Activated CD8-positive, alpha-beta memory T cell treated with anti-CD3 and anti-CD28 coated beads, Interleukin-2, amount 50 U/mL, for 24 hours (primary cell): ENCODE measurements around the gene RCBTB1.
A peak's percentile ranks its signal among the peaks of the same experiment; 100 is the strongest.

Experiments
- DNase-seq: peaks from one replicate; pipeline ENCODE4 v3.0.0-alpha.2; 2020; ENCODE audit errors: extremely low read depth

RCBTB1 gene

DNA sequence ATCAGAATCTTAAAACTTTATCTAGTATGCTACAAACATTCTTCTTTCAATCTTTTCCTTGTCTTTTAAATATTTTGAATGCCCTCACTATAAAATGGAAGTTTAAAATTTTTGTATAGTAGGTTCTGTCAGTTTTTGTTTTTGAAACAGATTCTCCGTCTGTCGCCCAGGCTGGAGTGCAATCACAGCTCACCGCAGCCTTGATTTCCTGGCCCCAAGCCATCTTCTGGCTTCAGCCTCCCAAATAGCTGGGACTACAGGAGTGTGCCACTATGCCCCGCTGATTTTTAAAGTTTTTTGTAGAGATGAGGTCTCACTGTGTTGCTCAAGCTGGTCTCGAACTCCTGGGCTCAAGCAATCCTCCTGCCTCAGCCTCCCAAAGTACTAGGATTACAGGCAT lies 68.9 kb downstream of the RCBTB1 start:
- DNase-seq: no peak

- no peak for DNase-seq
Measured at GRCh38 chr13:49512578-49512977, 72.8 kb downstream of the RCBTB1 start.

DNA sequence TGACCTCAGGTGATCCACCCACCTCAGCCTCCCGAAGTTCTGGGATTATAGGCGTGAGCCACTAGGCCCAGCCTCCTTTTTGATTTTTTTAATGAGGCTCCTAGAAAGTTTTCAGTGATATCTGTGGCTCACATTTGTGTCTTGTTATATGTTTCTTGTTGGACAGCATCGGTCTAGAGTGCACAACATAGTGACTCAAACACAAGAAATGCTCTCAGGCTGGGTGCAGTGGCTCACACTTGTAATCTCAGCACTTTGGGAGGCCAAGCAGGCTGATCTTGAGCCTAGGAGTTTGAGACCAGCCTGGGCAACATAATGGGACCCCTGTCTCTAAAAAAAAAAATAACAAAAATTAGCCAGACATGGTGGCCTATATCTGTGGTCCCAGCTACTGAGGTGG lies 81.4 kb downstream of the RCBTB1 start:
- no peak for DNase-seq

- DNase-seq: no peak
Measured at GRCh38 chr13:49502954-49503353, 82.4 kb downstream of the RCBTB1 start.

DNA sequence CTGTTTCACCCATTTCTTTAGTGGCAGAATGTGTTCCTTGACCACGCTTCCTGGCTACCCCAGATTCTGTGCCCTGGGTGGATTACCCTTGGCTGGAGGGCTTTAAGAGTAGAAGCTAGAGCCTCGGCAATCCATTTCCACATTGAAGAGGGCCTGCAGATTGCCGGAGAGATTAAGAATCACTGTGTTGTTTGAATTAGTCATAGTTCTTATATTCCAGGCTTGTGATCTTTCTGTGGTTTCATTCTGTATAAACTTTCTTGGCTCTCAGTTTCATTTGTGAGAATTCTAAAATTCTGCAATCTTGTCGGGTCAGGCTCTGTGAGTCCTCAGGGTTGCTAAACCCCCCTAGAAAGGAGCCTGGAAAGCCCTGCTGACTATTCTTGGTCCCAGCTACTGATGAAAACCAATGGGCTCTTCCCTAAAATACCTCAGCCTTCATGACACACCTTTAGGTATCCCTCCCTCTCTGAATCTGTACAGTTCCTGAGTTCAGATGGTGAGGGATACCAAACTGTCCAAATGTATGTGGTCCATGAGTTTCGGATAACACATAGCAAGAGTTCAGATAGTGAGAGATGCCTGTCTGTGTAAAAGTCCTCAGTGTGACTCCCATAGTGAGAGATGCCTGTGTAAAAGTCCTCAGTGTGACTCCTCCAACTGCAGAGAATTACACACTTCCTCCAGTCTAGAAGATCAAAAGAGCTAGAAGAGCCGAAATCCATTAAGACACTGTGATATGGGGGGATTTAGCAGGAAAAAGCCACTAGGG lies 85.3 kb downstream of the RCBTB1 start:
- no peak for DNase-seq

DNA sequence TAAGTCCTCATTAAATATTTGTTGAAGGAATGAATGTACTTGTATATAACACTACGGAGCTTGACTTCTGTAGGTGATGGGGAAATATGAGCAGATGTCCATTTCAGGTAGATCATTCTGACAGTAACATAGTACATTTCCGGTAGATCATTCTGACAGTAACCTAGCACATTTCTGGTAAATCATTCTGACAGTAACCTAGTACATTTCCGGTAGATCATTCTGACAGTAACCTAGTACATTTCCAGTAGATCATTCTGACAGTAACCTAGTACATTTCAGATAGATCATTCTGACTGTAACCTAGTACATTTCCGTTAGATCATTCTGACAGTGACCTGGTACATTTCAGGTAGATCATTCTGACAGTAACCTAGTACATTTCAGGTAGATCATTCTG lies 87.2 kb downstream of the RCBTB1 start:
- no peak for DNase-seq

- DNase-seq: no peak
Measured at GRCh38 chr13:49497272-49497671, 88.1 kb downstream of the RCBTB1 start.

DNA sequence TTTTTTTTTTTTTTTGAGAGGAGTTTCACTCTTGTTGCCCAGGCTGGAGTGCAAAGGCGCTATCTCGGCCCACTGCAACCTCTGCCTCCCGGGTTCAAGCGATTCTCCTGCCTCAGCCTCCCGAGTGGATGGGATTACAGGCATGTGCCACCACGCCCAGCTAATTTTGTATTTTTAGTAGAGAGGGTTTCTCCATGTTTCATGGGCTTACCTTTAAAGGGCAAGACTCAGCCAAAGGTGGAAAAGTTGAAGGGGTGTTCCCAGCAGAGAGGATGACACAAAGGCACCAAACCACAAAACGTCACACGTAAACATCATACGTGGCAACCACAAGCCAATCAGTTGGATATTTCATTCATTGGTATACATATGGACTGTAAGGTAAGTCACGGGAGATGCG lies 88.5 kb downstream of the RCBTB1 start:
- peak; percentile 30 for DNase-seq

GRCh38 chr13:49495783-49496762 lies 89.3 kb downstream of the RCBTB1 start, which contains the start of gene PHF11:
TSS of gene PHF11 (plus strand) at chr13:49495953. CDS start at chr13:49496002, 49 bp downstream.
- DNase-seq: peak; percentile 73

DNA sequence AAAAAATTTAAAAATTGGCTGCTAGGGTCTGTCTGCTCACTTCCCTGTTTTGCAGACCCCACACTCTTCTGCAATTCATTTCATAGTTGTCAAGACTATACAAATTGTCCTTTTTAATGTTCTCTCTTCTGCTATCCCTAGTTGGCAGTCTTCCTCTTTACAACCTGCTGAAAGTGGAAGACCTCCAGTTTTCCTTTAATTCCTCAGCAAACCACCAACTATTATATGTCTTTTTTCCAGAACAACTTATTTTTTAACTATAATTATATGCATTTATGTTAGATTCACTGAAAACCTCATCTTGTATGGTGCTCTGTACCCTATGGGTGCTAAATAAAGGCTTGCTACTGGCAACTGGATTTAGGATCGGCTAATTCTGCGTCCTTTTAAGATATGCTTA lies 90.7 kb downstream of the RCBTB1 start:
- DNase-seq: no peak

DNA sequence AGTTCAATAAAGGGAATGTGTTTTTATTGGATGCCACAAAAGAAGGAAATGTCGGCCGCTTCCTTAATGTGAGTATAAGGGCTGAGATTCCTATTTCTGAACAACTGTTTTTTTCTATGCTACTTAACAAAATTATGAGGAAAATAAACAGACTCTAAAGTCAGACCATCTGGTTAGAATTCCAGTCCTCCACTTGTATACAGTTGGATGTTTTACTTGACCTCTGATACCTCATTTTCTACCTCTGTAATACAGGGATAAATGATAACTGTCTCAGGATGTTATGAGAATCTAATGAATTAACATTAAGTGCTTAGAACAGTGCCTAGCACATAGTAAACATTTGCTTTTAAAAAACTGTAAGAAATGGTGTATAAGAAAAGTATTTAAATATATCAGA lies 96.8 kb downstream of the RCBTB1 start:
- no peak for DNase-seq
